Measurements from ENCODE around the gene CPT2. TPM values are rescaled to one million over a fixed set of nuclear protein-coding genes. Genes with fewer than 3 reads are reported as not detected.

CPT2 gene
- total and polyA plus RNA-seq, 2 of the 13 experiments (the other 11 are each of a cell fraction or from before 2014, with no cell fraction given), result 12.6 to 14.6 TPM

DNA sequence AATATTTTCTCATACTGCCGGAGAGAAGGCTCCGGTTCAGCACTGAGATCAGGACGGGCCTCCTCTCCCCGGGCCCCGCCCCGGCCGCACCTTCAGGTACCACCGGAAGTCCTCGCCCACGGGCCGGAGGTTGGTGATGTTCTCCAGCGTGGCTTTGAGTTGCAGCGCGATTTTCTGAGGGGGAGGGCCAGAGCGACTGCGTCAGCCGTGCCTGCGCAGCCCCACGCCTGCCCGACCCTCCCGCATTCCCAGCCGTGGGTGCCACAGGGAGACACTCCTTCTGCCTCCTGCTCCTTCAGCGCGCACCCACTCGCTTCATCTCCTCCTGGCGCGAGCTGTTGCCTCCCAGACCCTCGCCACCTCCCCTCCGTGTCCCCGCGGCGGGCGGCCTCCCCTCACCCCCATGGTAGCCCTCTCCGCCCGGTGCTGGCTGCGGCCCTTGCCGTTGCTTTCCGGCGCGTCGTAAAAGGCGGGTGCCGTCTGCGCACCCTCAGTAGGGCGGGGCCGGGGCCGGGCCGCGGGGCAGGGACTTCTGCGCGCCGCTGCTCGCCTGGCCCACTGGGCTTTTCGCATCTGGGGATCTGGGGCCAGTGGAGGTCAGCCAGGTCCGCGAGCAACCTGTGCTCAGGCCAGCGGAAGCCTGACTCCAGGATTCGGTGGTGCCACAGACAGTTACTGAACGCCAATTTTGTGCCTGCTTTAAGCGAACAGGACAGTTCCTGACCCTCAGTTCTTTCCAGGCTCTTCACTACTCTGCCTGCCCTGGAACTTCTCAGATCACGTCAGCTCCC is 23.7 kb downstream of the CPT2 start, which contains the start of gene CZIB (continued):
- TF ChIP-seq, protein P1, sequence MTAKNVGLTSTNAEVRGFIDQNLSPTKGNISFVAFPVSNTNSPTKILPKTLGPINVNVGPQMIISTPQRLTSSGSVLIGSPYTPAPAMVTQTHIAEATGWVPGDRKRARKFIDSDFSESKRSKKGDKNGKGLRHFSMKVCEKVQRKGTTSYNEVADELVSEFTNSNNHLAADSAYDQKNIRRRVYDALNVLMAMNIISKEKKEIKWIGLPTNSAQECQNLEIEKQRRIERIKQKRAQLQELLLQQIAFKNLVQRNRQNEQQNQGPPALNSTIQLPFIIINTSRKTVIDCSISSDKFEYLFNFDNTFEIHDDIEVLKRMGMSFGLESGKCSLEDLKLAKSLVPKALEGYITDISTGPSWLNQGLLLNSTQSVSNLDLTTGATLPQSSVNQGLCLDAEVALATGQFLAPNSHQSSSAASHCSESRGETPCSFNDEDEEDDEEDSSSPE (CRISPR knock-in tag; IDR thresholded peaks at IDR 0.05), result peak; percentile 84
- TF ChIP-seq, protein P2, sequence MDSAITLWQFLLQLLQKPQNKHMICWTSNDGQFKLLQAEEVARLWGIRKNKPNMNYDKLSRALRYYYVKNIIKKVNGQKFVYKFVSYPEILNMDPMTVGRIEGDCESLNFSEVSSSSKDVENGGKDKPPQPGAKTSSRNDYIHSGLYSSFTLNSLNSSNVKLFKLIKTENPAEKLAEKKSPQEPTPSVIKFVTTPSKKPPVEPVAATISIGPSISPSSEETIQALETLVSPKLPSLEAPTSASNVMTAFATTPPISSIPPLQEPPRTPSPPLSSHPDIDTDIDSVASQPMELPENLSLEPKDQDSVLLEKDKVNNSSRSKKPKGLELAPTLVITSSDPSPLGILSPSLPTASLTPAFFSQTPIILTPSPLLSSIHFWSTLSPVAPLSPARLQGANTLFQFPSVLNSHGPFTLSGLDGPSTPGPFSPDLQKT (CRISPR knock-in tag; IDR thresholded peaks at IDR 0.05; ENCODE audit: borderline replicate concordance), result no peak; the same call in 1 of the 2 replicates
- TF ChIP-seq, protein P3, sequence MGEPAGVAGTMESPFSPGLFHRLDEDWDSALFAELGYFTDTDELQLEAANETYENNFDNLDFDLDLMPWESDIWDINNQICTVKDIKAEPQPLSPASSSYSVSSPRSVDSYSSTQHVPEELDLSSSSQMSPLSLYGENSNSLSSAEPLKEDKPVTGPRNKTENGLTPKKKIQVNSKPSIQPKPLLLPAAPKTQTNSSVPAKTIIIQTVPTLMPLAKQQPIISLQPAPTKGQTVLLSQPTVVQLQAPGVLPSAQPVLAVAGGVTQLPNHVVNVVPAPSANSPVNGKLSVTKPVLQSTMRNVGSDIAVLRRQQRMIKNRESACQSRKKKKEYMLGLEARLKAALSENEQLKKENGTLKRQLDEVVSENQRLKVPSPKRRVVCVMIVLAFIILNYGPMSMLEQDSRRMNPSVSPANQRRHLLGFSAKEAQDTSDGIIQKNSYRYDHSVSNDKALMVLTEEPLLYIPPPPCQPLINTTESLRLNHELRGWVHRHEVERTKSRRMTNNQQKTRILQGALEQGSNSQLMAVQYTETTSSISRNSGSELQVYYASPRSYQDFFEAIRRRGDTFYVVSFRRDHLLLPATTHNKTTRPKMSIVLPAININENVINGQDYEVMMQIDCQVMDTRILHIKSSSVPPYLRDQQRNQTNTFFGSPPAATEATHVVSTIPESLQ (CRISPR knock-in tag; conservative IDR thresholded peaks at IDR 0.05), result no peak
- TF ChIP-seq ZKSCAN8 (CRISPR knock-in tag; IDR thresholded peaks at IDR 0.05; ENCODE audit: borderline replicate concordance), result peak; percentile 33; the same call in 1 of the 2 replicates
- TF ChIP-seq KDM6A (CRISPR knock-in tag; IDR thresholded peaks at IDR 0.05; ENCODE audit: low read depth), result no peak
- TF ChIP-seq, protein P4, sequence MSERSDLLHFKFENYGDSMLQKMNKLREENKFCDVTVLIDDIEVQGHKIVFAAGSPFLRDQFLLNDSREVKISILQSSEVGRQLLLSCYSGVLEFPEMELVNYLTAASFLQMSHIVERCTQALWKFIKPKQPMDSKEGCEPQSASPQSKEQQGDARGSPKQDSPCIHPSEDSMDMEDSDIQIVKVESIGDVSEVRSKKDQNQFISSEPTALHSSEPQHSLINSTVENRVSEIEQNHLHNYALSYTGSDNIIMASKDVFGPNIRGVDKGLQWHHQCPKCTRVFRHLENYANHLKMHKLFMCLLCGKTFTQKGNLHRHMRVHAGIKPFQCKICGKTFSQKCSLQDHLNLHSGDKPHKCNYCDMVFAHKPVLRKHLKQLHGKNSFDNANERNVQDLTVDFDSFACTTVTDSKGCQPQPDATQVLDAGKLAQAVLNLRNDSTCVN (CRISPR knock-in tag; IDR thresholded peaks at IDR 0.05; ENCODE audit: borderline replicate concordance), result peak; percentile 50; the same call in 1 of the 2 replicates
- TF ChIP-seq ZNF12 (CRISPR knock-in tag; IDR thresholded peaks at IDR 0.05), result peak; percentile 17; the same call in 1 of the 2 replicates
- TF ChIP-seq ZNF224 (CRISPR knock-in tag; IDR thresholded peaks at IDR 0.05), result peak; percentile 51; the same call in 1 of the 2 replicates
- peak; percentile 57; the same call in 1 of the 2 replicates for TF ChIP-seq ZNF607 (CRISPR knock-in tag; IDR thresholded peaks at IDR 0.05; ENCODE audit: borderline replicate concordance)
- TF ChIP-seq STAG1 (CRISPR knock-in tag; IDR thresholded peaks at IDR 0.05), result peak; percentile 10; the same call in 1 of the 2 replicates
- TF ChIP-seq ZSCAN12 (CRISPR knock-in tag; IDR thresholded peaks at IDR 0.05), result no peak
- TF ChIP-seq MAFF (IDR thresholded peaks at IDR 0.05; ENCODE audit: low read depth, low read length), result no peak
- TF ChIP-seq, protein P5, sequence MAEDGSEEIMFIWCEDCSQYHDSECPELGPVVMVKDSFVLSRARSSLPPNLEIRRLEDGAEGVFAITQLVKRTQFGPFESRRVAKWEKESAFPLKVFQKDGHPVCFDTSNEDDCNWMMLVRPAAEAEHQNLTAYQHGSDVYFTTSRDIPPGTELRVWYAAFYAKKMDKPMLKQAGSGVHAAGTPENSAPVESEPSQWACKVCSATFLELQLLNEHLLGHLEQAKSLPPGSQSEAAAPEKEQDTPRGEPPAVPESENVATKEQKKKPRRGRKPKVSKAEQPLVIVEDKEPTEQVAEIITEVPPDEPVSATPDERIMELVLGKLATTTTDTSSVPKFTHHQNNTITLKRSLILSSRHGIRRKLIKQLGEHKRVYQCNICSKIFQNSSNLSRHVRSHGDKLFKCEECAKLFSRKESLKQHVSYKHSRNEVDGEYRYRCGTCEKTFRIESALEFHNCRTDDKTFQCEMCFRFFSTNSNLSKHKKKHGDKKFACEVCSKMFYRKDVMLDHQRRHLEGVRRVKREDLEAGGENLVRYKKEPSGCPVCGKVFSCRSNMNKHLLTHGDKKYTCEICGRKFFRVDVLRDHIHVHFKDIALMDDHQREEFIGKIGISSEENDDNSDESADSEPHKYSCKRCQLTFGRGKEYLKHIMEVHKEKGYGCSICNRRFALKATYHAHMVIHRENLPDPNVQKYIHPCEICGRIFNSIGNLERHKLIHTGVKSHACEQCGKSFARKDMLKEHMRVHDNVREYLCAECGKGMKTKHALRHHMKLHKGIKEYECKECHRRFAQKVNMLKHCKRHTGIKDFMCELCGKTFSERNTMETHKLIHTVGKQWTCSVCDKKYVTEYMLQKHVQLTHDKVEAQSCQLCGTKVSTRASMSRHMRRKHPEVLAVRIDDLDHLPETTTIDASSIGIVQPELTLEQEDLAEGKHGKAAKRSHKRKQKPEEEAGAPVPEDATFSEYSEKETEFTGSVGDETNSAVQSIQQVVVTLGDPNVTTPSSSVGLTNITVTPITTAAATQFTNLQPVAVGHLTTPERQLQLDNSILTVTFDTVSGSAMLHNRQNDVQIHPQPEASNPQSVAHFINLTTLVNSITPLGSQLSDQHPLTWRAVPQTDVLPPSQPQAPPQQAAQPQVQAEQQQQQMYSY (CRISPR knock-in tag; IDR thresholded peaks at IDR 0.05), result peak; percentile 77
- TF ChIP-seq, protein P6, sequence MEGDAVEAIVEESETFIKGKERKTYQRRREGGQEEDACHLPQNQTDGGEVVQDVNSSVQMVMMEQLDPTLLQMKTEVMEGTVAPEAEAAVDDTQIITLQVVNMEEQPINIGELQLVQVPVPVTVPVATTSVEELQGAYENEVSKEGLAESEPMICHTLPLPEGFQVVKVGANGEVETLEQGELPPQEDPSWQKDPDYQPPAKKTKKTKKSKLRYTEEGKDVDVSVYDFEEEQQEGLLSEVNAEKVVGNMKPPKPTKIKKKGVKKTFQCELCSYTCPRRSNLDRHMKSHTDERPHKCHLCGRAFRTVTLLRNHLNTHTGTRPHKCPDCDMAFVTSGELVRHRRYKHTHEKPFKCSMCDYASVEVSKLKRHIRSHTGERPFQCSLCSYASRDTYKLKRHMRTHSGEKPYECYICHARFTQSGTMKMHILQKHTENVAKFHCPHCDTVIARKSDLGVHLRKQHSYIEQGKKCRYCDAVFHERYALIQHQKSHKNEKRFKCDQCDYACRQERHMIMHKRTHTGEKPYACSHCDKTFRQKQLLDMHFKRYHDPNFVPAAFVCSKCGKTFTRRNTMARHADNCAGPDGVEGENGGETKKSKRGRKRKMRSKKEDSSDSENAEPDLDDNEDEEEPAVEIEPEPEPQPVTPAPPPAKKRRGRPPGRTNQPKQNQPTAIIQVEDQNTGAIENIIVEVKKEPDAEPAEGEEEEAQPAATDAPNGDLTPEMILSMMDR (CRISPR knock-in tag; IDR thresholded peaks at IDR 0.05), result peak; percentile 18; the same call in 1 of the 2 replicates
- no peak for TF ChIP-seq ZNF660 (CRISPR knock-in tag; IDR thresholded peaks at IDR 0.05; ENCODE audit: borderline replicate concordance, low read depth)
- peak; percentile 91; the same call in 1 of the 2 replicates for TF ChIP-seq CENPT (CRISPR knock-in tag; IDR thresholded peaks at IDR 0.05; ENCODE audit: low read depth)
- no peak for TF ChIP-seq CCAR2 (optimal IDR thresholded peaks at IDR 0.05; ENCODE audit: low read depth, low read length)
